Measurements from ENCODE around the gene SNX2. TPM values are rescaled to one million over a fixed set of nuclear protein-coding genes. Genes with fewer than 3 reads are reported as not detected.

The SNX2 gene, protein sequence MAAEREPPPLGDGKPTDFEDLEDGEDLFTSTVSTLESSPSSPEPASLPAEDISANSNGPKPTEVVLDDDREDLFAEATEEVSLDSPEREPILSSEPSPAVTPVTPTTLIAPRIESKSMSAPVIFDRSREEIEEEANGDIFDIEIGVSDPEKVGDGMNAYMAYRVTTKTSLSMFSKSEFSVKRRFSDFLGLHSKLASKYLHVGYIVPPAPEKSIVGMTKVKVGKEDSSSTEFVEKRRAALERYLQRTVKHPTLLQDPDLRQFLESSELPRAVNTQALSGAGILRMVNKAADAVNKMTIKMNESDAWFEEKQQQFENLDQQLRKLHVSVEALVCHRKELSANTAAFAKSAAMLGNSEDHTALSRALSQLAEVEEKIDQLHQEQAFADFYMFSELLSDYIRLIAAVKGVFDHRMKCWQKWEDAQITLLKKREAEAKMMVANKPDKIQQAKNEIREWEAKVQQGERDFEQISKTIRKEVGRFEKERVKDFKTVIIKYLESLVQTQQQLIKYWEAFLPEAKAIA
- total RNA-seq = 100 to 1,000 TPM in 1 of 4 donors, 10 to 100 TPM in 3; 50.2 to 111 (median 82.3) TPM
- polyA plus RNA-seq = 10 to 100 TPM; 48.6 to 61.5 (median 56.5) TPM

DNA sequence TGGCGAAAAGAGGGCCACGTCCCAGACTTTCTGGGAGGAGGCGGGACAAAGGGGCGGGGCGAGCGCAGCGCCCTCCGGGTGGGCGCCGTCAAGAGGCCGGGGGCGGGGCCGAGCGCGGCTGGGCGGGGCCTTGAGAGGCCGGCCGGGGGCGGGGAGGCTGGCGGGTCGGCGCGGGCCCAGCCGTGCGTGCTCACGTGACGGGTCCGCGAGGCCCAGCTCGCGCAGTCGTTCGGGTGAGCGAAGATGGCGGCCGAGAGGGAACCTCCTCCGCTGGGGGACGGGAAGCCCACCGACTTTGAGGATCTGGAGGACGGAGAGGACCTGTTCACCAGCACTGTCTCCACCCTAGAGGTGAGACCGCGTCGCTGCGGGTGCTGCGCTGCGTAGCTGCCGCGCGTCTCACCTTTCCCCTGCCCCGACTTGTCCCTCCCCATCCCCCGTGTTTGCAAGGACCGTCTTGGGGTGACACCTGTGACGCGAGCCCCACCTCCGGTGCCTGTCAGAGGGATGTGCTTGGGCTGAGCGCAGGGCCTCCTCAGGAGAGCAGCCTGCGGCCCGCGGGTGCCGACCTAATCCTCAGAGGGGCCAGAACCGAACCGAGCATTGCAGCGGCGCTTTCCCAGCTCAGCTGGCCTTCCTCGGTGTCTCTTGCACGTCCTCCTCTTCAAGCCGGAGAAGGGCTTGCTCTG is at the start of gene SNX2:
Gene SNX2 (plus strand): TSS at position 220 of the 689 bp plus-strand sequence. CDS start 24 bp downstream, at position 244.
- intact Hi-C loops (cut with DNase I) = loop anchor here (2.0 to 10.0 kb wide), 4 partner anchors 70 to 590 kb away; partner anchors contain the start of genes PPIC, PRDM6 and SNX24
- WGBS, 2 donors = 1% methylated on average over 67 of the region's 67 CpGs

GRCh38 chr5:122727112-122727541 is 47.8 kb upstream of the SNX2 start:
- Histone ChIP-seq H3K27ac (no peak overlapping the region), H3K27me3 (no peaks in the 10 kb centered on the region), H3K9me3 (no peaks in the 10 kb centered on the region), H3K4me1 (no peaks in the 10 kb centered on the region), H3K36me3 (no peaks in the 10 kb centered on the region), H3K4me3 (no peak overlapping the region)
- intact Hi-C loops (cut with DNase I) = no loop called here
- WGBS, 2 donors = 71 to 77% methylated on average over 4 of the region's 4 CpGs
- DNase-seq = no peak
- TF ChIP-seq POLR2AphosphoS5 (IDR thresholded peaks at IDR 0.05) (no peak), POLR2A (IDR thresholded peaks at IDR 0.05) (no peak), EP300 (IDR thresholded peaks at IDR 0.05) (no peak), CTCF (IDR thresholded peaks at IDR 0.05) (no peak)

More for the DNA sequence above, at the start of gene SNX2:
- no peaks in the 10 kb centered on the region for H3K27me3 ChIP-seq
- TF ChIP-seq CTCF (IDR thresholded peaks at IDR 0.05) (peak in 1 of 4 experiments; percentile 20), EP300 (IDR thresholded peaks at IDR 0.05) (no peak), POLR2AphosphoS5 (IDR thresholded peaks at IDR 0.05) (peak; percentile 83 to 94 (median 90)), POLR2A (IDR thresholded peaks at IDR 0.05) (peak; percentile 61 to 65)
- peak; percentile 96 for DNase-seq
- peaks cover 0 to 34% (median 19%) of the 10 kb centered on the region in 4 donors for H3K4me1 ChIP-seq
- peak within 1 kb of the TSS; percentile 80 to 94 (median 88) for H3K27ac ChIP-seq
- H3K4me3 ChIP-seq = peak within 1 kb of the TSS; percentile 68 to 94 (median 86)
- no peaks in the 10 kb centered on the region for H3K9me3 ChIP-seq
- no peaks in the 10 kb centered on the region for H3K36me3 ChIP-seq

GRCh38 chr5:122730037-122730436 is 44.8 kb upstream of the SNX2 start:
- no peaks in the 10 kb centered on the region for H3K9me3 ChIP-seq
- DNase-seq = no peak
- H3K27ac ChIP-seq = no peak overlapping the region
- WGBS, 2 donors = 81 to 88% methylated on average over 1 of the region's 1 CpG
- TF ChIP-seq EP300 (IDR thresholded peaks at IDR 0.05) = no peak
- no peak overlapping the region for H3K4me3 ChIP-seq
- no peaks in the 10 kb centered on the region for H3K4me1 ChIP-seq
- H3K27me3 ChIP-seq = no peaks in the 10 kb centered on the region
- intact Hi-C loops (cut with DNase I) = no loop called here
- H3K36me3 ChIP-seq = no peaks in the 10 kb centered on the region

GRCh38 chr5:122730456-122730855 is 44.4 kb upstream of the SNX2 start:
- TF ChIP-seq EP300 (IDR thresholded peaks at IDR 0.05) (no peak), POLR2AphosphoS5 (IDR thresholded peaks at IDR 0.05) (no peak), POLR2A (IDR thresholded peaks at IDR 0.05) (no peak)
- Histone ChIP-seq H3K9me3 (no peaks in the 10 kb centered on the region), H3K27me3 (no peaks in the 10 kb centered on the region), H3K27ac (no peak overlapping the region), H3K36me3 (no peaks in the 10 kb centered on the region), H3K4me1 (no peaks in the 10 kb centered on the region), H3K4me3 (no peak overlapping the region)
- 95 to 97% methylated on average over 1 of the region's 1 CpG for WGBS, 2 donors
- no peak for DNase-seq
- intact Hi-C loops (cut with DNase I) = no loop called here

DNA sequence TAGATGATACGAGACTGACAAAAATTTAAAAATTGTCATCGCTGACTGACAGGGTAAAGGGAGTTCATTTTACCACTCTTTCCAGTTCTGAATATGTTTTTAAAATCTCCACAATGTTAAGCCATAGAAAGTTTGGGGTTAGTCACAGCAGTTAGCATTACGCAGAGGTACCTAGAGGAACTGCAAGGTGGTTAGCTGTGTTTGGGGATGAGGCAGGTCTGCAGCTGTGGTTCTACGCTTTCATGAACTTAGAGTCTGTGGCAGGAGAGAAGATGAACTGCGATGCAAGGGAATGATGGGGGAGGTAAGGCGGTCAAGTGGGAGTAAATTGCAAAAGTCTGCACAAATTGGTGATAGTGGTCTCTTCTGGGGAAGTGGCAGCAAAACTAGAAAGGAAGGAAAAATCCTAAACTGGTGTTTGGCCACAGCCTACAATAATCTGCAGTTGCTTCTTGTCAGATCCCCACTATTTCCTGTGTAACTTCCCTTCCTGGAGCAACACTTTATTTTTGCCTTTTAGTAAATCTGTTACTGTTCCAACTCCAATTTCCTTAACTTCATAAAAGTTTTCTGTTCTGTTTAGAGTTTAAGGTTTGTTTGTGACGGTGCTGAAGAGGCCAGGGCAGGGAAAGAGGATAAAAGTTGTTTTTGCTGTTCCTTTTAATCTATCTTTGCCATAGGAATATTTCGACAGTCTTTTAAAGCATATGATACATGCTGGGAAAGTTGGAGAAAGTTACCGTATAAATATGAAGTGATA is 38.6 kb upstream of the SNX2 start:
- intact Hi-C loops (cut with DNase I) = no loop called here
- Histone ChIP-seq H3K9me3 (no peaks in the 10 kb centered on the region), H3K36me3 (no peaks in the 10 kb centered on the region), H3K4me1 (peaks cover 0 to 11% (median 9%) of the 10 kb centered on the region in 4 donors), H3K27me3 (no peaks in the 10 kb centered on the region), H3K27ac (peak overlapping the region in 1 of 4 donors; percentile 9), H3K4me3 (no peak overlapping the region)
- 60 to 64% methylated on average over 9 of the region's 9 CpGs for WGBS, 2 donors
- TF ChIP-seq CTCF (IDR thresholded peaks at IDR 0.05) = no peak
- no peak for TF ChIP-seq POLR2AphosphoS5 (IDR thresholded peaks at IDR 0.05)
- TF ChIP-seq EP300 (IDR thresholded peaks at IDR 0.05) = no peak
- TF ChIP-seq POLR2A (IDR thresholded peaks at IDR 0.05) = no peak
- no peak for DNase-seq

Measured in sigmoid colon (tissue), 7 donors.